NCI-H1417 (cell line): Measurements from ENCODE around the gene OR9A2.

Experiments used
- DNase-seq, 3 experiments: peaks; one replicate each; lab custom pipeline; 2025; lab: John Stamatoyannopoulos, UW

OR9A2 gene

GRCh38 chr7:143027032-143027431 is at the start of gene OR9A2:
TSS of gene OR9A2 (minus strand) at chr7:143027132. CDS start at chr7:143027132, 0 bp downstream.
- DNase-seq: no peak

- no peak for DNase-seq
Observed at GRCh38 chr7:143074141-143074540, 47.2 kb upstream of the OR9A2 start.

GRCh38 chr7:143073556-143073955 is 46.6 kb upstream of the OR9A2 start:
- no peak for DNase-seq

GRCh38 chr7:143069912-143070500 is 43.1 kb upstream of the OR9A2 start:
- no peak for DNase-seq

GRCh38 chr7:143068446-143068845 is 41.5 kb upstream of the OR9A2 start:
- no peak for DNase-seq

GRCh38 chr7:143063741-143064140 is 36.8 kb upstream of the OR9A2 start:
- DNase-seq: no peak

GRCh38 chr7:143055754-143056153 is 28.8 kb upstream of the OR9A2 start:
- no peak for DNase-seq

- no peak for DNase-seq
Observed at GRCh38 chr7:143054621-143055020, 27.7 kb upstream of the OR9A2 start.

GRCh38 chr7:143052041-143052440 is 25.1 kb upstream of the OR9A2 start, which contains the start of gene OR6V1:
TSS of gene OR6V1 (plus strand) at chr7:143052341. CDS start at chr7:143052341, 0 bp downstream.
- no peak for DNase-seq

- DNase-seq: peak in 1 of 3 experiments; percentile 20
Observed at GRCh38 chr7:143050931-143051330, 24.0 kb upstream of the OR9A2 start.

GRCh38 chr7:143049362-143049761 is 22.4 kb upstream of the OR9A2 start:
- no peak for DNase-seq

GRCh38 chr7:143048827-143049226 is 21.9 kb upstream of the OR9A2 start:
- no peak for DNase-seq

GRCh38 chr7:143047326-143047725 is 20.4 kb upstream of the OR9A2 start:
- DNase-seq: no peak

- DNase-seq: peak in 1 of 3 experiments; percentile 38
Observed at GRCh38 chr7:143046426-143046851, 19.5 kb upstream of the OR9A2 start.

- no peak for DNase-seq
Observed at GRCh38 chr7:143043391-143043790, 16.5 kb upstream of the OR9A2 start.

GRCh38 chr7:143042790-143043271 is 15.9 kb upstream of the OR9A2 start:
- DNase-seq: no peak

GRCh38 chr7:143042159-143042789 is 15.3 kb upstream of the OR9A2 start:
- DNase-seq: no peak

GRCh38 chr7:143041346-143041745 is 14.4 kb upstream of the OR9A2 start:
- no peak for DNase-seq

GRCh38 chr7:143040209-143040715 is 13.3 kb upstream of the OR9A2 start:
- DNase-seq: no peak

- no peak for DNase-seq
Observed at GRCh38 chr7:143038635-143039034, 11.7 kb upstream of the OR9A2 start.

- no peak for DNase-seq
Observed at GRCh38 chr7:143027683-143028082, 751 bp upstream of the OR9A2 start.

GRCh38 chr7:143025371-143025770 is 1.6 kb downstream of the OR9A2 start:
- no peak for DNase-seq

- no peak for DNase-seq
Observed at GRCh38 chr7:143023047-143023446, 3.9 kb downstream of the OR9A2 start.
